ENCODE data around the gene RBMX2. TPM values are rescaled to one million over a fixed set of nuclear protein-coding genes. Genes with fewer than 3 reads are reported as not detected.
"Not testable (repeated sequence)": the region's sequence is repeated elsewhere in the genome, so short reads cannot be mapped to it uniquely, and the experiment has no call there.

RBMX2 gene
- polyA plus RNA-seq (2012; ENCODE audit: low read depth, missing spikeins), result 29.8 TPM

- DNase-seq (ENCODE audit: insufficient read length, low spot score) (peak; percentile 69), FAIRE-seq (peak; percentile 97)
- TF ChIP-seq POLR2A (IDR thresholded peaks at IDR 0.05; ENCODE audit: low read depth, low read length) (peak; percentile 44; the same call in 1 of the 2 replicates), POLR2AphosphoS5 (IDR thresholded peaks at IDR 0.05; ENCODE audit: low read depth, low read length) (peak; percentile 41; the same call in 1 of the 2 replicates), SPI1 (IDR thresholded peaks at IDR 0.05; ENCODE audit: low read depth, low read length) (no peak), POU2F2 (IDR thresholded peaks at IDR 0.05; ENCODE audit: low read depth, low read length) (no peak), TAF1 (IDR thresholded peaks at IDR 0.05; ENCODE audit: low read depth, low read length) (no peak), PAX5 (IDR thresholded peaks at IDR 0.05; ENCODE audit: insufficient read depth, low read length, severe bottlenecking) (no peak)
These were observed at the start of gene RBMX2 for GRCh38 chrX:130401415-130402207. Gene RBMX2, plus strand, starts transcription at chrX:130401987. Its CDS starts 46 bp downstream, at chrX:130402033.

- not testable (repeated sequence) for DNase-seq (ENCODE audit: insufficient read length, low spot score); FAIRE-seq
These were observed 49.7 kb upstream of the RBMX2 start for GRCh38 chrX:130352050-130352449.

- no peak for FAIRE-seq
- TF ChIP-seq POU2F2 (IDR thresholded peaks at IDR 0.05; ENCODE audit: low read depth, low read length) (no peak), TAF1 (IDR thresholded peaks at IDR 0.05; ENCODE audit: low read depth, low read length) (no peak), PAX5 (IDR thresholded peaks at IDR 0.05; ENCODE audit: insufficient read depth, low read length, severe bottlenecking) (no peak), SPI1 (IDR thresholded peaks at IDR 0.05; ENCODE audit: low read depth, low read length) (no peak), POLR2AphosphoS5 (IDR thresholded peaks at IDR 0.05; ENCODE audit: low read depth, low read length) (no peak), POLR2A (IDR thresholded peaks at IDR 0.05; ENCODE audit: low read depth, low read length) (no peak)
- no peak for DNase-seq (ENCODE audit: insufficient read length, low spot score)
These were observed 25.7 kb upstream of the RBMX2 start for GRCh38 chrX:130376077-130376476.

GRCh38 chrX:130378024-130378669 lies 23.6 kb upstream of the RBMX2 start:
- no peak for DNase-seq (ENCODE audit: insufficient read length, low spot score)
- TF ChIP-seq POLR2AphosphoS5 (IDR thresholded peaks at IDR 0.05; ENCODE audit: low read depth, low read length) (no peak), PAX5 (IDR thresholded peaks at IDR 0.05; ENCODE audit: insufficient read depth, low read length, severe bottlenecking) (no peak), SPI1 (IDR thresholded peaks at IDR 0.05; ENCODE audit: low read depth, low read length) (no peak), POLR2A (IDR thresholded peaks at IDR 0.05; ENCODE audit: low read depth, low read length) (no peak), POU2F2 (IDR thresholded peaks at IDR 0.05; ENCODE audit: low read depth, low read length) (no peak), TAF1 (IDR thresholded peaks at IDR 0.05; ENCODE audit: low read depth, low read length) (no peak)
- no peak for FAIRE-seq

- TF ChIP-seq PAX5 (IDR thresholded peaks at IDR 0.05; ENCODE audit: insufficient read depth, low read length, severe bottlenecking), result no peak
- no peak for TF ChIP-seq POLR2A (IDR thresholded peaks at IDR 0.05; ENCODE audit: low read depth, low read length)
- no peak for TF ChIP-seq POLR2AphosphoS5 (IDR thresholded peaks at IDR 0.05; ENCODE audit: low read depth, low read length)
- TF ChIP-seq TAF1 (IDR thresholded peaks at IDR 0.05; ENCODE audit: low read depth, low read length), result no peak
- no peak for TF ChIP-seq POU2F2 (IDR thresholded peaks at IDR 0.05; ENCODE audit: low read depth, low read length)
- TF ChIP-seq SPI1 (IDR thresholded peaks at IDR 0.05; ENCODE audit: low read depth, low read length), result no peak
- no peak for DNase-seq (ENCODE audit: insufficient read length, low spot score)
- FAIRE-seq, result no peak
These were observed 16.3 kb upstream of the RBMX2 start, which contains the start of gene GPR119 for GRCh38 chrX:130385520-130385919. Gene GPR119, minus strand, starts transcription at chrX:130385674. Its CDS starts 227 bp downstream, at chrX:130385447.

- TF ChIP-seq POLR2A (IDR thresholded peaks at IDR 0.05; ENCODE audit: low read depth, low read length) (no peak), POLR2AphosphoS5 (IDR thresholded peaks at IDR 0.05; ENCODE audit: low read depth, low read length) (no peak), PAX5 (IDR thresholded peaks at IDR 0.05; ENCODE audit: insufficient read depth, low read length, severe bottlenecking) (no peak), SPI1 (IDR thresholded peaks at IDR 0.05; ENCODE audit: low read depth, low read length) (no peak), POU2F2 (IDR thresholded peaks at IDR 0.05; ENCODE audit: low read depth, low read length) (no peak), TAF1 (IDR thresholded peaks at IDR 0.05; ENCODE audit: low read depth, low read length) (no peak)
- DNase-seq (ENCODE audit: insufficient read length, low spot score) (no peak), FAIRE-seq (no peak)
These were observed 15.4 kb upstream of the RBMX2 start for GRCh38 chrX:130386408-130386808.

- TF ChIP-seq SPI1 (IDR thresholded peaks at IDR 0.05; ENCODE audit: low read depth, low read length) (no peak), POLR2A (IDR thresholded peaks at IDR 0.05; ENCODE audit: low read depth, low read length) (no peak), POLR2AphosphoS5 (IDR thresholded peaks at IDR 0.05; ENCODE audit: low read depth, low read length) (no peak), PAX5 (IDR thresholded peaks at IDR 0.05; ENCODE audit: insufficient read depth, low read length, severe bottlenecking) (no peak), TAF1 (IDR thresholded peaks at IDR 0.05; ENCODE audit: low read depth, low read length) (no peak), POU2F2 (IDR thresholded peaks at IDR 0.05; ENCODE audit: low read depth, low read length) (no peak)
- no peak for FAIRE-seq
- no peak for DNase-seq (ENCODE audit: insufficient read length, low spot score)
These were observed 8.2 kb upstream of the RBMX2 start for GRCh38 chrX:130393451-130394074.

- no peak for FAIRE-seq
- TF ChIP-seq PAX5 (IDR thresholded peaks at IDR 0.05; ENCODE audit: insufficient read depth, low read length, severe bottlenecking), result no peak
- TF ChIP-seq SPI1 (IDR thresholded peaks at IDR 0.05; ENCODE audit: low read depth, low read length), result no peak
- no peak for TF ChIP-seq POLR2A (IDR thresholded peaks at IDR 0.05; ENCODE audit: low read depth, low read length)
- TF ChIP-seq POU2F2 (IDR thresholded peaks at IDR 0.05; ENCODE audit: low read depth, low read length), result no peak
- TF ChIP-seq TAF1 (IDR thresholded peaks at IDR 0.05; ENCODE audit: low read depth, low read length), result no peak
- no peak for TF ChIP-seq POLR2AphosphoS5 (IDR thresholded peaks at IDR 0.05; ENCODE audit: low read depth, low read length)
- DNase-seq (ENCODE audit: insufficient read length, low spot score), result no peak
These were observed 6.4 kb upstream of the RBMX2 start for GRCh38 chrX:130395341-130395740.

- TF ChIP-seq POLR2A (IDR thresholded peaks at IDR 0.05; ENCODE audit: low read depth, low read length), result no peak
- no peak for TF ChIP-seq POU2F2 (IDR thresholded peaks at IDR 0.05; ENCODE audit: low read depth, low read length)
- TF ChIP-seq PAX5 (IDR thresholded peaks at IDR 0.05; ENCODE audit: insufficient read depth, low read length, severe bottlenecking), result no peak
- no peak for TF ChIP-seq POLR2AphosphoS5 (IDR thresholded peaks at IDR 0.05; ENCODE audit: low read depth, low read length)
- DNase-seq (ENCODE audit: insufficient read length, low spot score) (no peak), FAIRE-seq (peak; percentile 26)
These were observed 459 bp downstream of the RBMX2 start for GRCh38 chrX:130402208-130402684.

All from GM12891 (cell line).